NOMO-1 treated with dmso at 0.1 percent for 144 hours (cell line): ENCODE measurements around the gene NFATC1.

ENCODE experiments used
- DNase-seq: peaks from one replicate; lab custom pipeline; 2025; ENCODE audit not compliant: unreplicated experiment; lab: John Stamatoyannopoulos, UW

The NFATC1 gene

GRCh38 chr18:79422022-79422782 lies 26.5 kb downstream of the NFATC1 start:
- no peak for DNase-seq

GRCh38 chr18:79422783-79423165 lies 27.0 kb downstream of the NFATC1 start:
- DNase-seq, result no peak

- DNase-seq, result no peak
These were observed 27.7 kb downstream of the NFATC1 start for GRCh38 chr18:79423211-79424007.

GRCh38 chr18:79424008-79424565 lies 28.4 kb downstream of the NFATC1 start:
- DNase-seq, result no peak

- DNase-seq, result no peak
These were observed 29.3 kb downstream of the NFATC1 start for GRCh38 chr18:79424880-79425568.

- no peak for DNase-seq
These were observed 29.8 kb downstream of the NFATC1 start for GRCh38 chr18:79425569-79425886.

GRCh38 chr18:79426376-79427300 lies 30.9 kb downstream of the NFATC1 start:
- DNase-seq, result no peak

GRCh38 chr18:79427368-79428225 lies 31.9 kb downstream of the NFATC1 start:
- no peak for DNase-seq

- no peak for DNase-seq
These were observed 32.6 kb downstream of the NFATC1 start for GRCh38 chr18:79428287-79428686.

- DNase-seq, result no peak
These were observed 33.7 kb downstream of the NFATC1 start for GRCh38 chr18:79429381-79429780.

- no peak for DNase-seq
These were observed 34.1 kb downstream of the NFATC1 start for GRCh38 chr18:79429785-79430281.

- DNase-seq, result no peak
These were observed 36.8 kb downstream of the NFATC1 start for GRCh38 chr18:79432376-79433120.

GRCh38 chr18:79433431-79433830 lies 37.7 kb downstream of the NFATC1 start:
- DNase-seq, result no peak

- DNase-seq, result no peak
These were observed 39.1 kb downstream of the NFATC1 start for GRCh38 chr18:79434607-79435401.

GRCh38 chr18:79436556-79437275 lies 41.0 kb downstream of the NFATC1 start:
- DNase-seq, result no peak

- no peak for DNase-seq
These were observed 42.6 kb downstream of the NFATC1 start for GRCh38 chr18:79438089-79438897.
